C1 segment of cervical spinal cord (tissue), 14 donors: ENCODE data around the gene MIDN.

ENCODE experiments used
- DNase-seq, 14 donors: peaks; one replicate each; lab custom pipeline; 2025; lab: John Stamatoyannopoulos, UW

Gene MIDN

DNA sequence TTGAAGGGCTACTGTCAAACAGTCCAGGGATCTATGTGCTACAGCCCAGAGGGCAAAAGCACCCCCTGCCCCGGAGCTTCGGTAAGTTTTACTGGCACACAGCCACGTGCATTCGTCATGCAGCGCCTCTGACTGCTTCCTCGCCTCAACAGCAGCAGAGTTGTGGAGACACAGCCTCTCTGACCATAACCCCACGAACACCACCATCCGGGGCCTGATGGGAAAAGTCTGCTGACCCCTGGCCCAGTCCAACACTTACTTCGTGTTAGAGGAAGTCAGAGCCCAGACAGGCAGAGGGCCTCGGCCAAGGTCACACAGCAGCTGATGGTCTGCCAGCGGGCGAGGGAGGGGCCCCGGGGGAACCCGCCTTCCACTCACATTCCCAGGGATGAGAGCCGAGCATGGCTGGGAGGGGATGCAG lies 15.7 kb upstream of the MIDN start:
- no peak for DNase-seq

DNA sequence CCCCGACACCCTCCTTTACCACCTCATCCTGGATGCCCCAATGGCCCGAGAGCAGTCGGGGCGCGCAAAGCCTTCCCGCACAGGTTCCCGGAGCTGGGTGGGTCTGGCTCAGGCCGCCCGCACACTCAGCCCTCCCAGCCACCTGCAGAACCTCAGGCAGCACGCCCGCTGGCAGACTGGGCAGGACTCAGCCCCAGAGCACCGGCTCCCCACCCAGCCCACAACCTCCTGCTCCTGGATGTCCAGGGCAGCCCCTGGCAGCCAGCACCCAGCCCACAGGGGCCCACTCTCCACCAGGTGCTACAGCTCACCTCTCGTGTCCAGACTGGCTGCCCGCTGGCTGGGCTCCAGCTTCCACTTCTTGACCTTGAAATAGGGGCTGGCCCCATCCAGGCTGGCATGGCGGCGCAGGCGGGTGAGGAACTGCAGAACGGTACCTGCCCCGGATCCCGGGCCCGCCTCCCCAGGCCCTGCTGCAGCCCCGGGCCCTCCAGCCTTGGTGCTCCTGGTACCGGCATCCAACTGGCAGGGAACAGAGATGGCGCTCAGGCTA lies 15.2 kb upstream of the MIDN start:
- DNase-seq, result no peak

DNA sequence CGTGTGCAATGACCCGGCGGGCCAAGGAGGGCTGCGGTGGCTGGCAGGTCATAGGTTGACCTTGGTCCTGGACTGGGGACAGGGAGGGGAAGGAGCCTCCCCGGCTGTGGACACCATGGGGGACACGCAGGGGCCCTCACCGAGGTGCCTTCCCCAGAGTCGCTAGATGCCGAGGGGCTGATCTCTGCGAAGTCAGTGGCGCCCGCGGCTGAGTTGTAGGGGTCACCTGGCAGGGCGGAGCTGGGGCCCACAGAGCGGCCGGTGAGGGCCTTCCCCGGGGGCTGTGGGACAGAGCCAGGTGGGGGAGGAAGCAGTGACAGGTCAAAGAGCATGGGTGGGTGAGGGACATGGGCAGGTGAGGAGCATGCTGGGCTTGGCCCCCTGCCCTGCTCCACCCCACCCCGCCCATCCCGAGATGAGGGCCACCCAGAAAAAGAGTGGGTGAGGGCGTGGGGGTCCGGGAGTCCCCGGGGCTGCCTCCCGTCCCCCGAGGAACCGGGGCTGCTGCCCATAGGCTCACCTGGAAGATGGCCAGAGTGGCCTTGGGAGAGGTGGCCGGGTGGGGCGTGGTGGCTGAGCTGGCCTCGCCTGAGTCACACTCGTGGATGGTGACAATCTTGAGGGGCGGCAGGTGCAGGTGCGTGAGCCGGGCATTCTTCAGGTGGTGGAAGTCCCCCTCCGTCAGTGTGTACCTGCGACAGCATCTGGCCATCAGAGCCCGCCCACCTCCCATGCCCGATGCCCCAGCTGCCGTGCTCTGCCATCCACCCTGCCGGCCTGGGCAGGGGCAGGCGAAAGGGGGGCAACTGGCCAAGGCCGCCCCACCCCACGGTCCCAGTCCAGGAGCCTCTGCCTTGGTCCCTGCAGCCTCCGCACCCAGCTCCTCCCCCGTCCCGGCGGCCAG lies 14.1 kb upstream of the MIDN start:
- no peak for DNase-seq

GRCh38 chr19:1234955-1235380 lies 13.4 kb upstream of the MIDN start:
- DNase-seq, result no peak

- no peak for DNase-seq
These were observed 12.5 kb upstream of the MIDN start for GRCh38 chr19:1235625-1236538.

DNA sequence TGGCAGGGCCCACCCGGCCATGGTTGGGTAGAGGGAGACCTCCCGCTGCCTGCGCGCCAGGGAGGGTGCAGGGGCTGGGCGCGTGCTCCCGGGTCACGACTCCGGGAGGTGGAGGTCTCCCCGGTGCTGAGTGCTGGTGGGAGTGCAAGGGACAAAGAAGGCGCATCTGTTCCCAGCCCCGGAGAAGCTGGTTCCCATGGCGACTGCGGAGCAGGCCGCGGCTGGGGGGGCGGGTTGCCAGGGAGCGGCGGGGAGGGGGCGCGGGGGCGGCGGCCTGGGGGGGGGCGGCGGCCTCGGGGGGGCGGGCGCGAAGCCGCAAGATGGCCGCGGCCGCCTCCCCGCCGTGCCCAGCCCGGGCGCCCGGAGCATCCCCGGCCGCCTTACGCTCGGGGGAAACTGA lies 11.8 kb upstream of the MIDN start:
- peak in 1 of 14 donors; percentile 12 for DNase-seq

DNA sequence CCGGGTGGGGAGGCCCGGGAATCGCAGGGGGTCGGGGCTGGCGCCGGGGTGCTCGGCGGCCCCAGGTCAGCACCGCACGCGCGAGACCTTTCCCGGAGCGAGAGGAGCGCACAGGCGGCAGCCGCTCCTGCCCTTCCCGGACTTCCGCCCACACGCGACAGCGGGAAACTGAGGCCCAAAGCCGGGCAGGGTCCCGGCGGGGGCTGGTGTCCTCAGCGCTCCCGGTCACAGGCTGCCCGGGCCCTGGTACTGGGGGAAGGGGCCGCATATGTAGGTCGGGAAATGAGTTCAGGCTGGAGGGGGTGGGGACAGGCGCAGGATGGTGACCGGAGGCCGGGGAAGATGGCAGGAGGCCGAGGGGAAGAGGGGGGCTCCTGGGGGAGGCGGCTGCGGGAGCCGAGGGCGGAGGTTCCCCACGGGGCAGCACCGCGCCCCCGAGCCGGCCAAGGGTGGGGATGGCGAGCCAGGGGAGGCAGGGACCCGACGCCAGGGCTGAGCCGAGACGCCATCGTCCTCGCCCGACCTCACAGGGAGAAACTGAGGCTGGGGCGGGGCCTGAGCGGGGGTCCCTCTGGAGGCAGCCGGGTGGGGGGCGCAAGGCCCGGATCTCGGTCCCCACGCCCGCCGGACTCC lies 11.2 kb upstream of the MIDN start:
- peak in 5 of 14 donors; percentile 13 to 57 (median 35) for DNase-seq

GRCh38 chr19:1237754-1238368 lies 10.5 kb upstream of the MIDN start, which contains the start of gene CBARP:
Gene CBARP (minus strand): TSS chr19:1238005. CDS start chr19:1236100, 1,905 bp downstream.
- peak in 5 of 14 donors; percentile 32 to 63 (median 36) for DNase-seq

DNA sequence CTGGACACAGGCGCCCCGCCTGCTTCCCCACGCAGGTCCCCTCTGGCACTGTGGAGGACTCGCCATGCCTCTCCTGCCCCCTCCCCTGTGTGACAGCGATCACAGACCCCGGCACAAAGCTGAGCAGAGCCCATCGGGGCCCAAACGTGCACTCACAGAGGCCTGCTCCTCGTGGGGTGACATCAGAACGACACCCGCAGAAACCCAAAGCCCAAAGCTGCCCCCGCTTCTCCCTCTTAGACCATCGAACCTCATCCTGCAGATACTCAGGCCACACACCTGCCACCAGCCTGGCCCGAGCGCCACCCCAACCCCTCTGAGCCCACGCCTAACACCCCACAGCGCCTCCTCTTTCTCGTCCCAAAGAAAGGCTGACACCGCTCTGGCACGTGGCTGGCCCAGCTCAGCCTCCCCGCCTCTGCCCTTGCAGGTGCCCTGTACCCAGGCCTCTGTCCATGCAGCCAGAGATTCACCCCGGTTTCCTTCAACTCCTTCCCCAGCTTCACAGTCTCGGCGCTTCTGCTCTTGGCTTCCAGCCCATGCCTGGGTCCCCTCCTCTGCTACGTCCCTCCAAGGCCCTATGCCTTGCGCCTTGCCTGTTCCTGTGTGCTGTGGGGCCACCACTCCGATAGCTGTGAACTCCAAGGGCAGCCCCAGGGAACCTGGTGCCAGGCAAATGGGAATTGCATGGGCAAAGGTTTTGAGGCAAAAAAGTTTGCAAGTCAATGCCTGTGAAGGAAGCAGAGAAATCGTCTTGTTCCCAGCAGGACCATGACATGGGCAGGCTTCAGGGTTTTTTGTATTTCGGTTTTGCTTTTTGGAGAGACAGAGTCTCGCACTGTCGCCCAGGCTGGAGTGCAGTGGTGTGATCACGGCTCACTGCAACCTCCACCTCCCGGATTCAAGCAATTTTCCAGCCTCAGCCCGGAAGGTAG lies 9.7 kb upstream of the MIDN start:
- DNase-seq, result peak in 5 of 14 donors; percentile 22 to 51 (median 37)

- peak in 1 of 14 donors; percentile 58 for DNase-seq
These were observed 9.0 kb upstream of the MIDN start for GRCh38 chr19:1239420-1239795.

GRCh38 chr19:1239796-1240737 lies 8.3 kb upstream of the MIDN start:
- DNase-seq, result peak in 13 of 14 donors; percentile 23 to 86 (median 71)

- DNase-seq, result no peak
These were observed 7.5 kb upstream of the MIDN start for GRCh38 chr19:1240925-1241324.

GRCh38 chr19:1241417-1242095 lies 6.8 kb upstream of the MIDN start, which contains the start of gene ATP5F1D:
Gene ATP5F1D (plus strand): TSS chr19:1241751. CDS start chr19:1241851, 100 bp downstream.
- DNase-seq, result peak; percentile 27 to 92 (median 88)

DNA sequence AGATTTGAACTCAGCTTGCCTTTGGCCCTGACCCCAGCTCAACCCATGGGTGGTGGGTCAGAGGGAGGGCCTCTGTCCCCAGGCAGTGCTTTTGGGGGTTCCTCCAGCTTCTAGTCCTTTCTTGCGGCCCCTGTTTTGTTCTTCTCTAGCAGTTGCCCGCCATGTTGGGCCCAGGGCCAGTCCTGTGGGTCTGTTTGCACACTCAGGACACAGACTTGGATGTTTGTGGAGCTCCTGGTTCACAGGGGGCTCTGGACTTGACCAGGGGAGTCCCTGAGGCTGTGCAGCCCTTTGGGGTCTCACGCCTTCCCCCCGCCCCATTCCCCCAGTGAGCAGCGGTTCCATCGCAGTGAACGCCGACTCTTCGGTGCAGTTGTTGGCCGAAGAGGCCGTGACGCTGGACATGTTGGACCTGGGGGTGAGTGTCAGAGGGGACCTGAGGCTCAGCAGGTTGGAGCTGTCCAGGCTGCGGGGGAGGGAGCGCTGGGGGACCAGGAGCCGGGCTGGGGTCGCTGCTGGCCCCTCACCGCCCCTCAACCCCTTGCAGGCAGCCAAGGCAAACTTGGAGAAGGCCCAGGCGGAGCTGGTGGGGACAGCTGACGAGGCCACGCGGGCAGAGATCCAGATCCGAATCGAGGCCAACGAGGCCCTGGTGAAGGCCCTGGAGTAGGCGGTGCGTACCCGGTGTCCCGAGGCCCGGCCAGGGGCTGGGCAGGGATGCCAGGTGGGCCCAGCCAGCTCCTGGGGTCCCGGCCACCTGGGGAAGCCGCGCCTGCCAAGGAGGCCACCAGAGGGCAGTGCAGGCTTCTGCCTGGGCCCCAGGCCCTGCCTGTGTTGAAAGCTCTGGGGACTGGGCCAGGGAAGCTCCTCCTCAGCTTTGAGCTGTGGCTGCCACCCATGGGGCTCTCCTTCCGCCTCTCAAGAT lies 4.4 kb upstream of the MIDN start:
- peak in 12 of 14 donors; percentile 56 to 87 (median 78) for DNase-seq

DNA sequence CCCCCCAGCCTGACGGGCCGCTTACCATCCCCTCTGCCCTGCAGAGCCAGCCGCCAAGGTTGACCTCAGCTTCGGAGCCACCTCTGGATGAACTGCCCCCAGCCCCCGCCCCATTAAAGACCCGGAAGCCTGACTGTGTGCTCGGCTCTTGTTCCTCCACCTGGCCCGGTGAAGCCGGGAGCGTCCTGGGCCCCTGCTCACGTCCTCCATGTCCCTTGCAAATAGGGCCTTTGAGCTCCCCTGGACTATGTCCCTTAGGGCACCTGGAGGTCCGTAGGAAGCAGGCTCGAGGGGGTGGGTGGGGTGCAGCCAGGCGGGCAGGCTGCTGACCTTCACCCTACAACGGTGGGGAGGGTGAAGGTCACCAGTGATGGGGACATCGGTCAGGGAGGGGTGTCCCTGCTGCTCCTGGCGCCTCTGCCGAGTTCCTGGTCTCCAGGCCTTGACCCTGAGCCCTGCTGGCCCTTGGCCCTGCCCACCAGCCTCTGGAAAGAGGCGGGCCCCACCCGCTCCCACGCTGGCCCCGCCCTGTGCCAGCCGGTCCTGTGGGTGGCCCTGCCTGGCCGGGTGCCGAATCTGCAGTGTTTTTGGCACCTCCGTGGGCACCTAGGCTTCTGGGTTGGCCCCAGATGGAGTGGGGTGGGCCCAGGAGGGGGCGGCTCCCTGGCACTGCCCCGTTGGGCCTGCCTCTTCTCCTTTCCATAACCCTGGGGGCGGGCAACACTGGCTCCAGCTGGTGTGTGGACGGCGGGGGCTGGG lies 3.5 kb upstream of the MIDN start:
- DNase-seq, result peak in 5 of 14 donors; percentile 32 to 54 (median 48)
